Globus pallidus (tissue), 1 donor: ENCODE data around the gene DYRK4.

Source experiments
- DNase-seq: peaks from one replicate; pipeline ENCODE4 v3.0.0-alpha.2; 2015; ENCODE audit warnings: low spot score

Gene DYRK4

DNA sequence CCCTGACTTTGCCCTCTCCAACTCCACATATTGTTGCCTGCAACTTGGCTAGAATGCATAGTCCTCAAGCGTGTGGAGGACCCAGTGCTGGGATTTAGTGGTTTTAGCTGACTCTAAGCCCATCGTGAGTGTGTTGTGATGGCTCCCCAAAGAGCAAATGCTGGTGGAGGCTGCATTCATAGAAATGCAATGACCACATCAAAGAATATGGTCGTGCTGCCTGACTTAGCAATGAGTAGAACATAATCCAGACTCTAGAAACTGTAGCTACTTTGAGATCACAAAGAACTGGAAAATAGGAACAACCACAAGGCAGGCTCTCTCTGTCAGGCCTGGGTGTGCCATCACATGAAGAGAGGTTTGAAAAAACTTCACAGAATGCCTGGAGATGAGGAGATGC lies 1.3 kb downstream of the DYRK4 start:
- DNase-seq: no peak

DNA sequence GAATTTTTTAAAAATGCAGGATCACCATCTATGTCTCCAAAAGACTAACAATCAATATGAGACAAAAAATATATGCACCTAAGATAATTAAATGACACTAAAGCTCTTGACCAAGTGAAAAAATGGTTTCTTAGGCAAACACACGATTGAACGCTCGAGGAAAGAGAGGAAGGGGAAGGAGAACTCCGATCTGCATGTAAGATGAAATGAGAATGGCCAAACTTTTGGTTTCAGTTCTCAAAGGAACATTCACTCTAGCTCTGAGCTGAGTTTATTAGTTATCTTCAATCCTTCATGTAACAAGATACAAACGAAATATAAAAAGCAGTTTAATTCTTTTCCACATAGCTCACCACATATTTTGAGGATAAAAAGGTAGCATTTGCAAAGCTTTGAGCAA lies 2.8 kb downstream of the DYRK4 start:
- DNase-seq: no peak

DNA sequence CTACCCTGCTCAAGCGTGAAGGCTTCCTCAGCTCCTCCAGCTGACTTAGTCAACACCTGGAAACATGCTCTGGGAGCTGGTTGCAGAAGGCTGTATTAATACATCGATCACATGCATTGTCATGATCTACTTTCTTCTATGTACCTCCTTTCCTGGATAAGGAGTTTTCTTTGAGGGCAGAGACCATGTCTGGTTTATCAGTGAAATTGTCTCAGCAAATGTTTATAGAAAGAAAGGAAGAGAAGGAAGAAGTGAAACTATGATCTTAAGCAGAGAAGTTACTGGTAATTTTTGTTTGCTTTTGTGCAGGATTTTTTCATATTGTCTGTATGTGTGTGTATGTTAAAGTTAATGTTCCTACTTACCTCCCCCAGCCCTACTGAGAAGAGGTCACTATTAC lies 4.5 kb downstream of the DYRK4 start:
- DNase-seq: no peak

DNA sequence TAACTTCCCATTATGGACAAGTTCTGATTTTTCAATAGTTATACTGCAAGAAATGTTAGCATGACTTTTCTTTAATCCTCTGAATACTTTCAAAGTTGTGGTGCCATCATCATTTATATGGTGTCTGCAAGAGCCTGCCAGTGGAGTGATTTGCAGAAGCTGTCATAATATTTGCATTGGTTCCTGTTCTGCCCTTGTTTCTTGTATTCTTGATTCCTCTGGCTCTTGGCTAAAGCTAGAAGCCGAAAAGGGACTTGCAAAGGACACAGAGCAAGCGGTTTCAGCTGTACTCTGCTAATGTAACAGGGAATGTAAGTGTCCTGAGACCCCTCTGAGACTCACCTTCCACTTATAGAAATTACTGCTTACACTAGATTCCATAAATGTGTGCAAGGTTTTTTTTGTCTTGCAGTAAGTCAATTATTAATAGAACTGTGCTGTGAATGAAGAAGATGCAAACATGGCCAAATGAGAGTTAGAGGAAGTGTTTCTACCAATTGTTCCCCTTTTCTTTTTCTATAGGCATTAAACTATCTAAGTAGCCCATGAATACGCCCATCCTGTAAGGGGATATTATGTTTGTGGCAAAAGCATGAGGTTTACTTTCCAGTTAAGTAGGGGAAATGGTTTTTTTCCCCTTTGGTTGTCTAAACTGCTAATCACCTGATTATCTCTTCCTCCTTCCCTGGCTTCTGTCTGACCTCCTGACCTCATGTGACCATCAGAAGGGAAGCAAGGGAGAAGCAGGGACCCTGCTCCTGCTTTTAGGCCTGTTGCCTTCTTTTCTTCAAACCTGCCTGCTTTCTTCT lies 5.3 kb downstream of the DYRK4 start:
- peak; percentile 50 for DNase-seq

DNA sequence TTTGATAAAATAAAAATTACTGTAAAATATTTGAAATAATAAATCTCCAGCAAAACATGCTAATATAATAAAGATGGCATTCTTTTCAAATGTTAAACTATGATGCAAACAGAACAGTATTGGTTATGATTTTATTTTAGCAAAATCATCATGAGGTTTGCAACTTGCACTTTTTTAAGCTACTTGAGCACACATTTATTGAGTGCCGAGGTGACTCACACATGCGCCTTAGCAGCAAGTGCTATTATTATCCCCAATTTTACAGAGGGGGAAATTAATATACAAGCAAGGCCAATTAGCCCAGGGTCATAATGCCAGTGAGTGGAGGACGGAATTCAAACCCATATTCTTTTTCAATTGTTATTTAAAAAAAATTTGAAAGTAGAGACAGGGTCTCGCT lies 7.3 kb downstream of the DYRK4 start:
- no peak for DNase-seq

DNA sequence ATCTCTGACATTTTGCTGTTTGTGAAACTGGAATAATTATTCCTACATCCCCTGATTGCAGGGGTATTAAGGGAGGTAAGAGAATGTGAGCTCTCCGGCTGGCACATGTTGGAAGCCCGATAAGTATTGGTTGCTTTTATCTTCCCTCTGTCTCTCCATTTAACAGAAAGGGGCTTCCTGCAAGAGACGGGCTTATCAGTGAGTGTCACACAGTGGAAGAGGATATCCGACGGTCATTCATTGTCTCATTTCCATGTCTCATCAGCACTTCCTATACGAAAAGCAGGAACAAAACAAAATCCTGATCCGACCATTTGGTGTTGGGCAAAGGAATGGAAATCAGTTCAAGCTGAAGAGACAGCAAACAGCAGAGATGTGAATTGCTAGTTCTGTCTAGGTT lies 10.7 kb downstream of the DYRK4 start:
- no peak for DNase-seq

DNA sequence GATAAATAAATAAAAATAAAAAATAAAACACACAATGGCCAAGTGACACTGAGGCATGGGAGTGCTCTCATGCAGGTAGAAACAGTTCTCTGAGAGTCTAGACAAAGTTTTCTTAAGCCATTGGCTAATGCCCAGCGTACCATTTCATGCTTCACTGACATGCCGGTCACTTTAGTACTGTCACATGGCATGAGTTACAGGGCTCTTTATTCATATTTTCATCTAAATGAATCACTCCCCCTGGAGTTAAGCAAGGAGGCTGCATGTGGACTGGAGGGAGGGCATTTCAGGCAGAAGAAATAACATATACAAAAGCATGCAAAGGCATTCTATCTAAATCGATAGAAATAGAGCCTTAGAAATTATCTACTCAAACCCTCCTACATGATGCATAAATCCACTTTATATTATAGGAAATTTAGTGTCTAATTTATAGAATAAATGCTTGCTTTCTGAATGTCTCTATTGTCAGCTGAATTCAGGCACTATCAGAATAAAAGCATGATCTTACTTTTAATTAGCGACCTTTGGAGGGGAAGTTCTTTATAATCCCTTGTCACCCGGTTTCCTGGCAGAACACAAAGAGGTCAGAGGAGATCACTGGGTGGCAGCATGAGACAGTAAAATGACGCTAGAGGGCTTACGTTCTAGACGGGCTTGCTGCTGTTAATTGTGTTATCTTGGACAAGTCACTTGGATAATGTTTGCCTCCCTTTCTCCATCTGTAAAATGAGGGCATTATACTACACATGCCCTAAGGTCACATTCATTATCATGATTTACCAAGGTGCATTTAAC lies 17.5 kb downstream of the DYRK4 start:
- no peak for DNase-seq

DNA sequence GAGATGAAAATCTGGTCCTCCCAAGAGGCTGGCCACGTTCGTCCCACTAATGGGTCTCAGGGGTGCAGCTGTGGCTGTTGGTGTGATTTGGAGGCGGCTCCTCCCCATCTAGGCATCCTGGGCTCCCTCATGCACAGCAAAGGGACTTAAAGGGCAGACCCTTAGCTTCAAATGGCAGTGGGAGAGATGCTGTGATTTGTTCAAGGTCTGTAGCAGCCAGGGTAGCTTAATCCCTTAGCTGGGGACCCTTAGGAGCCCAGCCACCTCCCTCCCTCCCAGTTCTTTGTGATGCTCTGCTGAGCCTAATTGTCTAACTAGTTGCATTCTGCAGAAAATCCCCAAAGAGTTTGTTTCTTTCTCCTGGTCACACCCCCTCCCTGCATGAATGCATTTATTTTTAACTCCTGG lies 18.3 kb downstream of the DYRK4 start:
- DNase-seq: no peak

DNA sequence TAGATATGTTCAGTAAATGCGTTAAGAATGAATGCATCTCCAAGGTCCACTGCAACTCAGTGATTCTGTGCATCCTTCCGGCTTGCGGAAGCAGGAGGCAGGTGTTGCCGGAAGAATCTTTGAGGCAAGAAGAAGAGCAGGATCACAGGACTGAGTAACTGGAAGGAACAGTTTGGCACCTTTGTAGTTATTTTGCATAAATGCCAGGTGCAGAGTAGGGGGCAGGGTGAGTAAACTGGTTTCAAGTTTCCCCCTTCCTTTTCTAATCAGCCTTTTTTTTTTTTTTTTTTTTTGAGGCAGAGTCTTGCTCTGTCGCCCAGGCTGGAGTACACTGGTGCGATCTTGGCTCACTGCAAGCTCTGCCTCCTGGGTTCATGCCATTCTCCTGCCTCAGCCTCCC lies 22.3 kb downstream of the DYRK4 start:
- no peak for DNase-seq

DNA sequence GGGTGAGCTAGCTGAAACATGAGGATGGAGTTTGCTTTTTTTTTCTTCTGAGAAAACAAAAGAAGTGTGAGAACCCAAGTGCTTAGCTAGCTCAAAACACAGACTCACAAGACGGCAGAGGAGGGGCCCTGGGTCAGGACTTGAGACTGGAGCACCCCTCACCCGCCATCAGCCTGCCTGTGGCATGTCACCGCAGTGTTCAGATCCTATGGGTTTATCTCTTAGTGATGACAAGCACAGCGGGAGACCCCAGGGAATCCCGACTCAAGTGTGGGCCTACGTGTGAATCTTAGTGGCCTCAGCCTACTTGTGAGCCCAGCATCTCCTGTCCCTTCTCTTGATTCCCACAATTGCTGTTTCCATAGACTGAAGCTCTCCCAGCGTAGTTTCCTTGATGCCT lies 22.9 kb downstream of the DYRK4 start:
- no peak for DNase-seq

DNA sequence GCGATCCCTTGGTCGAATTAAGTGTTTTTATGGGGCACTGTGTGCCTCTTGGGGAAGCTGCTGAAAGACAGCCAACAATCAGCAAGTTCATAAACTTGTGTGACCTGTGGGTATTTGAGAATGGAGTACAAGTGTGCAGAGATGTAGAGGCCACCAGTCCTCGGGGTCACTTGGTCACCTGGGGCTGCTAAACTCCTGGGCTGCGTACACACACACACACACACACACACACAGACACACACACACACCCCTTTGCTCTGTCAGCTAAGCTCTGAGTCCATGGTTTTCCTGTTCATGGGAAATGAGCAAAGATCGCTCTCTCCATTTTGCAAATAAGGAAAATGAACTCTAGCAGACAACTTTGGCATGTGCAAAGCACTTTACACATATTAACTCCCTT lies 24.5 kb downstream of the DYRK4 start:
- DNase-seq: no peak

DNA sequence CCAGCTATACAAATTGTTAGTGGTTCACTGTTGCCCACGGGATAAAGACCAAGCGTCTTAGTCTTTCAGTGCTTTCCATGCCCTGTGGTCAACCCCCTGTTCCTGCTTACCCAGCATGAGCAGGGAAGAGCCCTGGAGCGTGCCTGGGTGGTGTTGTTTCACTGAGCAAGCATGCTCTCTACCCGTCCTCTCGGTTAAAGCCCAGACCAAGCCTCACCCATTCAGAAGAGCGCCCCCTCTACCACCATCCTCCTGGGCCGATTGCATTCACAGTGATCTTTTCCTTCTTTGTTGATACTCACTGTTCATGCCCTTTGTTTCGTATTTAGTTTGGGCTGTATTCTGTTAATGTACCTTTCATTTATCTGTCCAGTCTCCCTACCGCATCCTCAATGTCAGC lies 25.1 kb downstream of the DYRK4 start:
- DNase-seq: no peak

DNA sequence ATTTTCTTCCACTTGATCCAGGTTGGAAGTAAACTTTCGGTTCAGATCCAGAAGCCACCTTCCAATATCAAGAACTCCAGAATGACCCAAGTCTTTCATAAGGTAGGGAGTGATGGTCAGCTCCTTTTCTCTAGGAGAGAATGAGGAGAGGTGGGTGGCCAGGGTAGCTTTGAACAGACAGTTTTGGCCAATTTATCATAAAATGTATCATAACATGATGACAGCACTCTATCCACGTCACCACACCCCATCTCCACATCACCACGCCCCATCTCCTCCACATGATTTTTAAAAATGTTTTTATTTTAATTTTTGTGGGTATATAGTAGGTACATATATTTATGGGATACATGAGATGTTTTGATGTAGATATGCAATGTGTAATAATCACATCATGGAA lies 26.9 kb downstream of the DYRK4 start:
- no peak for DNase-seq

DNA sequence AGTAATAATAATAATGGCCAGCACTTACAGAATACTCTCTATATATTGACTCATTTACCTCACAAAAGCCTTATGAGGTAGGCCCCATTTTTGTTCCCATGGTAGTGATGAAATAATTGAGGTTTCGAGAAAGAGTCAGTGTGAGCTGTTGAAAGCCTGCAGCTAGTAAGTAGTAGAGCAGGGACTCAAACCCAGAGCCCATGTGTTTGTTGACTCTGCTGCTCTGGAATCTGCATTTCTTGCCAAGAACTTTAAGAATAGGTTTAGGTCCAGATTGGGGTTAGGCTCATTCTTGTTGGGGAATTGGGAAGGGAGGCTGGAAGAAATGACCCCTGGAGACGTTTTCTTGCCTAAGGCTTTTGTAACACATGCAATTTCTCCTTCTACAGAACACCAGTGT lies 27.9 kb downstream of the DYRK4 start:
- DNase-seq: no peak

DNA sequence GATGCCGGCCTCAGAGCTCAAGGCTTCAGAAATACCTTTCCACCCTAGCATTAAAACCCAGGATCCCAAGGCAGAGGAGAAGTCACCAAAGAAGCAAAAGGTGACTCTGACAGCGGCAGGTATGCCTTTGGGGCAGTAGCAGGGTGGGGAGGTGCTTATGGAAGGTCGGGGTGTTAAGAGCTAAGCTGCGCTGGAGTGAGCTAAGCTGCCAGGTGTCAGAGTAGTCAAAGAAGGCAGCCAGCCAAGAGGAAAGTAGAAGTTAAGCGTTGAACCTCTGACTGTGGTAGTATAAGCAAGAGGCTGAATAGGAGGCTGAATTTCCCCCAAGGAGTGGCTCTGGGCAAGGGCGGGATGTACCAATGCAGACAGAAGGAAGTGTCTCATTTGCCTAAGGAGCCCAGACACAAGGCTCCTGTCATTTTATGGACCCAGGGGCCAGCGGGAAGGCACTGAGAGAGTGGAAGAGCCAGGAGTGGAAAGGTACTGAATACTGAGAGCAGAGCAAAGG lies 29.2 kb downstream of the DYRK4 start:
- DNase-seq: no peak

DNA sequence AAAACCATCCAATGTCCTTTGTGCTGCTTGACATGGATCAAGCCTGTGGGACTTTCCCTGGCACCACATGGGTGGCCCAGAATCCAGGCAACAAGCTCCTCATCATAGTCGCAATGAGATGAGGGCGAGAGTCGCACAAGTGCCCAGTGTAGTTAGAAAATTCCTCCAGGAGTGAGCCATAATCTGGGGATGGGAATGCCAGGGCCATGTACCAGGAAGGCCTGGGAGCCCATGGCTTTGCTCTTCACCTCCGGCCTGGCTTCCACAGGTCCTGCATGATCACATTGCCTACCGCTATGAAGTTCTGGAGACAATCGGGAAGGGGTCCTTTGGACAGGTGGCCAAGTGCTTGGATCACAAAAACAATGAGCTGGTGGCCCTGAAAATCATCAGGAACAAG lies 33.9 kb downstream of the DYRK4 start:
- DNase-seq: no peak

DNA sequence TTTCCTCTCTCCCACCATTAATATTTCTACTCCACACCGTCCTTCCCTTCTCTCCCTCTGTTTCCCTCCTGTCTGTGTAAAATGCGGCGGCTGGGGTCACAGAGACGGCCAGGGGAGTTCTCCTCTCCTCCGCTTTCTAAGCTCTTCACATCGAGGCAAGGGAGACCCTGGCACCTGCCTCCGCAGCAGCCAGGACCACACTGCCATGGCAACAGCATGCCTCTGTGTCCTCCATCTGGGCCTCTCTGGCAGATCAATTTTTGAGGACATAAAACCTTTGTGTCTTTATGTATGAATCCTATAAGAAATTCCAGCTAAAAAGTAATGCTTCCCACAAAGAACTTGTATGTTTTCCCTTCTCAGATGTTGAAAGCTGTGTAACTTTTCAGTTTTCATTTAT lies 41.4 kb downstream of the DYRK4 start:
- no peak for DNase-seq

DNA sequence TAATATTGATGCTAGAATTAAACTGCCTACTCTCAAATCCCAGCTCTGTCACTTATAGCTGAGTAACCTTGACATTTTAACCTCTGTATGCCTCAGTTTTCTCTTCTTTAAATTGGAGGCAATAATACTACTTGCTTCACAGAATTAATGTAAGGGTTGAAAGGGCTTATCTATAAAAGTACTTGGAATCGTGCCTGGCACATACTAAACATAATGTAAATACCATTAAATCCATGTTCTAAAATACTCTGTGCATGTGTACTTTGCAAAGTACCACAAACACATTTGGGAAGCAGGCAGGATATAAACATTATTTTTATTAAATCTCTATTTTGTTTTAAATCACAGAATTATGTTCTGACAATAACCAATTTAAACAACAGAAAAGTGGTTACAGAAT lies 41.9 kb downstream of the DYRK4 start:
- DNase-seq: no peak

DNA sequence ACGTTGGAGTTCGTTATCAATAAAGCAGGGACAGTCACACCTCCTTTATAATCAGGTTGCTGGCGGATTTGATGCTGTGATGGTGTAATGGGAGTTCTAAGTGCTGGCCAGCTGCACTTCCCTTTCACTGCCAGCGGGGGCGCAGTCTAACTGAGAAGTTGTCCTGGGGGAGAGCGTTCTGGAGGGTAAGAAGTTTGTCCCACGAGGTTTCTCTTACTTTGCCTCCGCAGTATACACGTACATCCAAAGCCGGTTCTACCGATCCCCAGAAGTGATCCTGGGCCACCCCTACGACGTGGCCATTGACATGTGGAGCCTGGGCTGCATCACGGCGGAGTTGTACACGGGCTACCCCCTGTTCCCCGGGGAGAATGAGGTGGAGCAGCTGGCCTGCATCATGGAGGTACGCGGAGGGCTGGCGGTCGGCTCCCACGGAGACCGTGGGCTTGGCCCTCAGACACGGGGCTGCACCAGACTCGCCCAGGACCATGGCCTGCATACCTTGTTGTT lies 42.7 kb downstream of the DYRK4 start:
- DNase-seq: peak; percentile 90

DNA sequence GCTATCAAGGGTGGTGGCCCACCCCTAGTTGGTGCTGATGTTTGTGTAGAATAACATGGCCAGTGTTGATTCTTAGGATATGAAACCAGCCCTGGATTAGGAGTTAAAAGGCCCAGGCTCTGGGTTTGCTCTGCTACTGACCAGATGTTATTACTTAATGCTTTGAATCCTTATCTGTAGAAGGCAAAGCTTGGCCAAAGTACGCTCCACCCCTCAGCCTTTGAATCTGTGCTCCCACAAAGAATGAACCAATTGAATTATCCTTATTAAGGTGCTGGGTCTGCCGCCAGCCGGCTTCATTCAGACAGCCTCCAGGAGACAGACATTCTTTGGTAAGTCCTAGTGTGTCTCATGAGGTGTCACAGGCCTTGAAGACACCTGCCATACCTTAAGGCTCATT lies 45.0 kb downstream of the DYRK4 start:
- no peak for DNase-seq

DNA sequence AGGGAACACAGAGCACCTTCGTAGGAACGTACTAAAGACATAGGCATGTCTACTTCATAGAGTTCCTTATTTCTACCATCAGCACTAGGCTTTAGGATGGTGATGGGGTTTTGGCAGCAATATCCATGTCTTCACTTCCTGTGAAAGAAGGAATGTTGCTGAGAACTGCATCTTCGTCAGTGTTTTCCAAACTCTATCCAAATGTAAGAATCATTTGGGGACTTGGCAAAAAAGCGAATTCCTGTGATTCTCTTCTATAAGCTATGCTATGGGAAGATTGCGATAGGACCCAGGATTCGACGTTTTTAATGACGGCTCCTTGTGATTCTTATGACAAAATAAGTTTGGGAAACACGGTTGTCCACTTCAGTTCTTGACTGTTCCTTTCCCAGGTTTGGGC lies 47.1 kb downstream of the DYRK4 start:
- no peak for DNase-seq

DNA sequence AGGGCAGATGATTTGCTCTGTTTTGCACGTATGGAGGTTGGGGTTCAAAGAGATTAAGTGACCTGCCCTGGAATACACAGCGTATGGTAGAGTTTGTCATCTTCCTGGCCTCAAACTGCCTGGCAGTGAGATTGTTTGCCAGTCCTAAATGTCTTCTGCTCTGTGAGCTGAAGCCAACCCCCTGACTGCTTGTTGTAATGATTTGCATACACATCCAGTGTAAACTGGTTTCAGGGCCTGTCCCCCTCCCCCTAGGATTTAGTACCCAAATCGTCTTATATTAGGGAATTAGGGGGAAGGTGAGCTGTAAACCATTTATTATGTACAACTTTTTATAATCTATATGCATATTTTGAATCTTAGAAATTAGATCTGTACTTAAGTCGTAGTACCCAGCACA lies 48.5 kb downstream of the DYRK4 start:
- no peak for DNase-seq

DNA sequence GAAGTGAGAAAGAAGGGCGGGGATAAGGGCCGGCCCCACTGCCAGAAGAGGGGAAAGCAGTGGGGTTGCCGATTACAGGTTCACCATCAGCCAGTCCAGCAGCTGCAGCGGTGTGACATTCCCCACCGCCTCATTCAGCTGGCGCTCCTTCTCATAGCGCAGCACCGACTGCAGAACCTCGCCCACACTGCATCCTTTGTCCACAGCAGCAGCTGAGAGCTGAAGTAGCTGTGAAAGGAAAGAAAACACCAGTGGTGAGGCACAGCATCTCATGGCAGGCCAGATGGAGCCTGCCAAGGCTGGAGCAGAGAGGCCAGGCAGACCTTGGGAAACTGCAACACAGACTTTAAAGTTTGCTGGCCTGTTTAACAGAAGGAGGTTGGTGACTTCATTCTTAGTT lies 53.7 kb downstream of the DYRK4 start:
- DNase-seq: peak; percentile 73
